ENCODE data around the gene FAM20A.

DNA sequence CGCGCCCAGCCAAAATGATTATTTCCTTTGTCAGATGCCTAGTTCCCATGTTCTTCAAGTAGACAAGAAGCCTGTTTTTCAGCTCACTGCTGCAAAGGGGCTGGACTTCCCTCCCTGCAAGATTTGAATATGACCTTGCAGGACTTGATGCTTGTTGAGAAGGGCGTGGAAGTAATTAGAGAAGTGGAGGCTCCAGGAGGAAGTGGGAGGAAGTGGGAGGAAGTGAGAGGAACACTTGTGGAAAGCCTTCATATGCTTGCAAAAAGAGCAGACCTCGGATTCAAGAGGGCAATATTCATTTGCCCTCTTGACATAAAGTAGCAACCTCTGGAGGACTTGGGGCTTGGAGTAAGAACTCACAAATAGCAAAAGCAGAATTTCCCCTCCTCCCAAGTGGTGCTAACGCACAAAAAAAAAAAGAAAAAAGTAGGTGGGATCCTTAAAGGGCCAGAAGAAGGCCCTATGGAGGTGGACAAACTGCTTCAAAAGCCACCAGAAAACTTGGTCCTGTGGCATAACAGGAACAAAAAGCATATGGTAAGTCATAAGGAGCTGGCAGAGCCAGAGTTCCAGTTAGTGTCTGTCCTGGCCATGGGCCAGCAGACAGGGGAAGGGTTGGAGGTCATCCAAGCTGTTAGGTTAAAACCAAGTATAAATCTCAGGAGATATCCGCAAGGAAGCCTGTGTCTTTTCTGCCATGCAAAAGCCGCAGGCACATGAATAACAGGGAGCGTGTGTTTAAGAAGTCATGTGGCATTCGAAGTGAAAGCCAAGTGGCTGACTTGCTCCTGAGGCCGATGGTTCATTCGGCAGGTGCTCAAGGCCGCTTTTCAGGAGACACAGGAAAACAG is 109.6 kb downstream of the FAM20A start:
- TF ChIP-seq, protein P1, sequence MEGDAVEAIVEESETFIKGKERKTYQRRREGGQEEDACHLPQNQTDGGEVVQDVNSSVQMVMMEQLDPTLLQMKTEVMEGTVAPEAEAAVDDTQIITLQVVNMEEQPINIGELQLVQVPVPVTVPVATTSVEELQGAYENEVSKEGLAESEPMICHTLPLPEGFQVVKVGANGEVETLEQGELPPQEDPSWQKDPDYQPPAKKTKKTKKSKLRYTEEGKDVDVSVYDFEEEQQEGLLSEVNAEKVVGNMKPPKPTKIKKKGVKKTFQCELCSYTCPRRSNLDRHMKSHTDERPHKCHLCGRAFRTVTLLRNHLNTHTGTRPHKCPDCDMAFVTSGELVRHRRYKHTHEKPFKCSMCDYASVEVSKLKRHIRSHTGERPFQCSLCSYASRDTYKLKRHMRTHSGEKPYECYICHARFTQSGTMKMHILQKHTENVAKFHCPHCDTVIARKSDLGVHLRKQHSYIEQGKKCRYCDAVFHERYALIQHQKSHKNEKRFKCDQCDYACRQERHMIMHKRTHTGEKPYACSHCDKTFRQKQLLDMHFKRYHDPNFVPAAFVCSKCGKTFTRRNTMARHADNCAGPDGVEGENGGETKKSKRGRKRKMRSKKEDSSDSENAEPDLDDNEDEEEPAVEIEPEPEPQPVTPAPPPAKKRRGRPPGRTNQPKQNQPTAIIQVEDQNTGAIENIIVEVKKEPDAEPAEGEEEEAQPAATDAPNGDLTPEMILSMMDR (IDR thresholded peaks at IDR 0.05): no peak
- no peak for TF ChIP-seq POLR2A (IDR thresholded peaks at IDR 0.05)
- no peak for TF ChIP-seq EP300 (IDR thresholded peaks at IDR 0.05)
- TF ChIP-seq POLR2AphosphoS5 (IDR thresholded peaks at IDR 0.05): peak in 1 of 3 donors; percentile 5
